Parathyroid adenoma (tissue), 2 donors: ENCODE data around the gene MBD6.

Source experiments
- H2AFZ ChIP-seq: fragments of 300-600 bp; sonication (generic); one replicate; pipeline ENCODE4 v1.7.0; 2017; ENCODE audit warnings: antibody characterized with exemption, mild to moderate bottlenecking
- H3K27ac ChIP-seq: fragments of 300-600 bp; sonication (generic); one replicate; pipeline ENCODE4 v1.7.0; 2017
- H3K27me3 ChIP-seq: fragments of 300-600 bp; sonication (generic); one replicate; pipeline ENCODE4 v1.7.0; 2017; ENCODE audit warnings: low read length; ENCODE audit not compliant: control insufficient read depth, insufficient read depth
- H3K36me3 ChIP-seq: fragments of 300-600 bp; sonication (generic); one replicate; pipeline ENCODE4 v1.7.0; 2017; ENCODE audit warnings: low read length; ENCODE audit not compliant: control insufficient read depth, insufficient read depth
- H3K4me1 ChIP-seq: fragments of 300-600 bp; sonication (generic); one replicate; pipeline ENCODE4 v1.7.0; 2017; ENCODE audit warnings: control low read depth
- H3K4me2 ChIP-seq: fragments of 300-600 bp; sonication (generic); one replicate; pipeline ENCODE4 v1.7.0; 2017; ENCODE audit warnings: low read length
- H3K4me3 ChIP-seq: fragments of 300-600 bp; sonication (generic); one replicate; pipeline ENCODE4 v1.7.0; 2017; ENCODE audit warnings: low read depth, low read length
- H3K79me2 ChIP-seq: fragments of 300-600 bp; sonication (generic); one replicate; pipeline ENCODE4 v1.7.0; 2017; ENCODE audit warnings: control low read depth
- H3K9ac ChIP-seq: fragments of 300-600 bp; sonication (generic); one replicate; pipeline ENCODE4 v1.7.0; 2017; ENCODE audit warnings: mild to moderate bottlenecking
- H3K9me3 ChIP-seq: fragments of 300-600 bp; sonication (generic); one replicate; pipeline ENCODE4 v1.7.0; 2017; ENCODE audit warnings: low read length; ENCODE audit not compliant: control insufficient read depth
- TF ChIP-seq, protein P1 (sequence below): fragments of 300-600 bp; sonication (generic); IDR thresholded peaks from one replicate; pipeline ENCODE4 v1.7.0; 2017; ENCODE audit warnings: antibody characterized with exemption, mild to moderate bottlenecking
- donor health status: primary hyperparathyroidism.

MBD6 gene

DNA sequence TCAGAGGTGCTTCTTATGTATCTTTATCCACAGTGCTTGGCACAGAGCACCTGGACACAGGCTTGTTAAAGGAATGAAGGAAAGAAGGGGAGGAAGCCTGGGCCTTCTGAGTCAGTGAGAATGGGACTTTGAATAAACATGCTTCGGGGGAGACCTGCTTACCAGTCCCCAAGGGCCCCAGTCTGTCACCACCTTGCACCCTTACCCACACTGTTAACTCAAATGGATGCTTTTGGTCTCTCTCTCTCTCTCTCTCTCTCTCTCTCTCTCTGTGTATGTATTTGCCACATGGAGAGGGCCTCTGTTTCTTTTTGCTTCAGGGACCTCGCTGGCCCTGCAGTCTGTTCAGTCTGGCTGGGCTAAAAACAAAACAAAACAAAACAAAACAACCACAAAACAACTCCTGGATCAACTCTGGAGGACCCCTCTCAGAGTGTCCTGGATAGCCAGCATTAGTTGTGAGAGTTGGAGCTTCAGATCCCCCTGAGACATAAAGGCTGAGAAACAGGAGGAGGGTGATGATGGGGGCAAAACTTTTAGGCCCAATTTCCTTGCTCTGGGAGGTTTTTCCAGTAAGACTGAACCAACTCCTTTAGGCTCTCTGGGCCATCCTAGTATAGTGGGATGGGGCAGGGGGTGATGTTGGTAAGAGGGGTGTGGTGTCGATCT, 29.1 kb downstream of the MBD6 start:
- peak overlapping the region; percentile 2 for H3K27ac ChIP-seq
- H2AFZ ChIP-seq: no peak overlapping the region
- TF ChIP-seq, protein P1, sequence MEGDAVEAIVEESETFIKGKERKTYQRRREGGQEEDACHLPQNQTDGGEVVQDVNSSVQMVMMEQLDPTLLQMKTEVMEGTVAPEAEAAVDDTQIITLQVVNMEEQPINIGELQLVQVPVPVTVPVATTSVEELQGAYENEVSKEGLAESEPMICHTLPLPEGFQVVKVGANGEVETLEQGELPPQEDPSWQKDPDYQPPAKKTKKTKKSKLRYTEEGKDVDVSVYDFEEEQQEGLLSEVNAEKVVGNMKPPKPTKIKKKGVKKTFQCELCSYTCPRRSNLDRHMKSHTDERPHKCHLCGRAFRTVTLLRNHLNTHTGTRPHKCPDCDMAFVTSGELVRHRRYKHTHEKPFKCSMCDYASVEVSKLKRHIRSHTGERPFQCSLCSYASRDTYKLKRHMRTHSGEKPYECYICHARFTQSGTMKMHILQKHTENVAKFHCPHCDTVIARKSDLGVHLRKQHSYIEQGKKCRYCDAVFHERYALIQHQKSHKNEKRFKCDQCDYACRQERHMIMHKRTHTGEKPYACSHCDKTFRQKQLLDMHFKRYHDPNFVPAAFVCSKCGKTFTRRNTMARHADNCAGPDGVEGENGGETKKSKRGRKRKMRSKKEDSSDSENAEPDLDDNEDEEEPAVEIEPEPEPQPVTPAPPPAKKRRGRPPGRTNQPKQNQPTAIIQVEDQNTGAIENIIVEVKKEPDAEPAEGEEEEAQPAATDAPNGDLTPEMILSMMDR: no peak
- peaks cover 5% of the 10 kb centered on the region for H3K79me2 ChIP-seq
- no peaks in the 10 kb centered on the region for H3K27me3 ChIP-seq
- peak overlapping the region; percentile 11 for H3K4me2 ChIP-seq
- no peaks in the 10 kb centered on the region for H3K9me3 ChIP-seq
- peaks cover 4% of the 10 kb centered on the region for H3K4me1 ChIP-seq
- no peak overlapping the region for H3K4me3 ChIP-seq
- H3K36me3 ChIP-seq: no peaks in the 10 kb centered on the region
- no peak overlapping the region for H3K9ac ChIP-seq

DNA sequence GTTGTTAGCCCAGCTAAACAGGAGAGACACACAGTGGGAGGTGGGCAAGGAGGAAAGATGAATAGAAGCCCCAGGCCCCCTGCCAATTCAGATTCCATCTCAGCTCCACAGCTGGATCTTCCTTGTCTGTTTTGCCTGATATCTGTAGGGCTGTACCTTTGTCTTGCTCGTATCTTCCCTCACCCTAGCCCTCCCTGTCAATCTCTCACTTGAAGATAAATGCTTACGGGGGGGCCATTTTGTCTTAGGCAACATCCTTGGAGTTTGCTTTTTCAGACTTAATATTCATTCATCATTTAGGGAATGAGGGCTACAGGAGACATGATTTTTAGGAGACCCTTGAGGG, 29.7 kb downstream of the MBD6 start:
- H3K9me3 ChIP-seq: no peaks in the 10 kb centered on the region
- H3K4me2 ChIP-seq: no peak overlapping the region
- no peak overlapping the region for H2AFZ ChIP-seq
- H3K27ac ChIP-seq: no peak overlapping the region
- no peaks in the 10 kb centered on the region for H3K36me3 ChIP-seq
- peaks cover 2% of the 10 kb centered on the region for H3K79me2 ChIP-seq
- TF ChIP-seq, protein P1: no peak
- no peak overlapping the region for H3K9ac ChIP-seq
- no peaks in the 10 kb centered on the region for H3K27me3 ChIP-seq
- H3K4me1 ChIP-seq: peaks cover 4% of the 10 kb centered on the region
- no peak overlapping the region for H3K4me3 ChIP-seq

DNA sequence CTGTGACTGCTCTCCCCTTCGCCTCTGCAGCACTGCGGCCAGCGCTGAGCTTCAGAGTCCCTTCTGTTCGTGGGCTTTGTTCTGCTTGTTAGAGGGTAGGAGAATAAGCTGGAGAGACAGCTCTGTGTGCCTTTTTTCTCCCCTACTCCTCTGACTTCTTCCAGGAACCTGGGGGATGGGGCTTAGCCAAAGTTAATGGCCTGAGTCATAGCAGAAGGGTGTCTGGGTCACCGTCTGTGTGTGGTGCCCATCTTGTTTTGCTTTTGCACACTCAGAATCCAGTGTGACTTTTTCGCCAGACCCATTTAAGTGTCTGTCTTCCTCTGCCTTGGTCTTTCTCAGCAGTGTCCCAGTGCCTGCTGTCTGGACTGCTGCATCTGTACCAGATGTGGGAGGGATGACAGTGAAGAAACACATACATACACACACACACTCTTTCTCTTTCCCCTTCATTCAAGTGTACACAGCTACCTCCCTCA, 30.2 kb downstream of the MBD6 start:
- Histone ChIP-seq H2AFZ (no peak overlapping the region), H3K4me1 (peaks cover 4% of the 10 kb centered on the region), H3K79me2 (peaks cover 2% of the 10 kb centered on the region), H3K36me3 (no peaks in the 10 kb centered on the region), H3K4me3 (no peak overlapping the region), H3K9me3 (no peaks in the 10 kb centered on the region), H3K27ac (no peak overlapping the region), H3K4me2 (no peak overlapping the region), H3K9ac (no peak overlapping the region), H3K27me3 (no peaks in the 10 kb centered on the region)
- TF ChIP-seq, protein P1: no peak

DNA sequence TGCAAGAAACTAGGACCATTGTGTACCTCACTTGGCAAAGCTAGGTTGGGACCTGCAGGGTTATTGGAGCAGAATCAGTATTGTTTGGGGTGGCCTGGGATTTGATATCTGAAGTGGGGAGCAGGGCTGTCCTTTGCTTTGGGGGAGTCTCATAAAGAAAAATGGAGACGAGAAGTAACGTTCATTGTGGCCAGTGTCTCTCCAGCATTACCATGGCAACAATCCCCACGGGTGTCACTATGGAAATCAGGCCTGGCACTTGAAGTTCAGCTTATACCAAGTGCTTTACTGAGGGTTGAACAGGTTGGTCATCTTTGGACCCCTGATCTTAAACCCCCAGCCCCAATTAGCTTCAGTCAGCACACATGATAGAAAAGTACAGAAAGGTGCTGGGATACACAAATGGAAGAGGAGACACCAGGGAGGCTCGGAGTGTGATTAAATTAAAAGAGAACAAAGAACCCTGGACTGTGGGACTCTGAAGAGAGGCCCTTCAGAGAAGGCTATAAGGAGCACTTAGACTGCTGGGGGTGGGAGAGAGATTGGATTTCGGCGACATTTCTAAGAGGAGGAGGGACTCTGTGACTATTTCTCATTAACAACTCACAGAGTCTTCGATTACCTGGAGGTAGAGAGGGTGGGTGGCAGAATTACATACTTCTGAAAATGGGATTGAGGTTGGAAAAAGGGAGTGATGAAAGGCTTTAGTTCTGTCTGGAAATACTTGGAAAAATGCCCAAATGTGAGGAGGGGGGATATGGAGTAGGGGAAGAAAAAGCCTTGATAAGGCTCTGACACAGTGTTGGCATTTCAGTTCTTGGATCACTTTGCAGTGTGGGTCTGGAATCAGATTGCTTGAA, 30.9 kb downstream of the MBD6 start:
- H3K9me3 ChIP-seq: no peaks in the 10 kb centered on the region
- no peak overlapping the region for H3K4me3 ChIP-seq
- peaks cover 2% of the 10 kb centered on the region for H3K79me2 ChIP-seq
- no peaks in the 10 kb centered on the region for H3K36me3 ChIP-seq
- TF ChIP-seq, protein P1: no peak
- no peak overlapping the region for H3K4me2 ChIP-seq
- no peak overlapping the region for H3K9ac ChIP-seq
- H2AFZ ChIP-seq: no peak overlapping the region
- no peaks in the 10 kb centered on the region for H3K27me3 ChIP-seq
- peaks cover 4% of the 10 kb centered on the region for H3K4me1 ChIP-seq
- H3K27ac ChIP-seq: no peak overlapping the region
